Kidney glomerular epithelial cell (primary cell): ENCODE results near the gene MYO18B.
"Not testable (repeated sequence)": the region's sequence is repeated elsewhere in the genome, so short reads cannot be mapped to it uniquely, and the experiment has no call there.

Experiments
- DNase-seq: peaks from one replicate; lab custom pipeline; 2025; lab: John Stamatoyannopoulos, UW

The MYO18B gene

GRCh38 chr22:25942856-25943411 is 200.9 kb downstream of the MYO18B start:
- no peak for DNase-seq

- DNase-seq = no peak
These were observed 208.1 kb downstream of the MYO18B start for GRCh38 chr22:25950111-25950510.

- DNase-seq = no peak
These were observed 211.3 kb downstream of the MYO18B start for GRCh38 chr22:25953276-25953675.

- no peak for DNase-seq
These were observed 211.9 kb downstream of the MYO18B start for GRCh38 chr22:25953919-25954318.

GRCh38 chr22:25955323-25955722 is 213.3 kb downstream of the MYO18B start:
- no peak for DNase-seq

- DNase-seq = no peak
These were observed 214.8 kb downstream of the MYO18B start for GRCh38 chr22:25956801-25957200.

- DNase-seq = no peak
These were observed 218.1 kb downstream of the MYO18B start for GRCh38 chr22:25959818-25960774.

GRCh38 chr22:25961699-25962098 is 219.7 kb downstream of the MYO18B start:
- DNase-seq = no peak

GRCh38 chr22:25962711-25963110 is 220.7 kb downstream of the MYO18B start:
- no peak for DNase-seq

- no peak for DNase-seq
These were observed 223.2 kb downstream of the MYO18B start for GRCh38 chr22:25964961-25965730.

- DNase-seq = no peak
These were observed 224.5 kb downstream of the MYO18B start for GRCh38 chr22:25966448-25966913.

- DNase-seq = no peak
These were observed 227.3 kb downstream of the MYO18B start for GRCh38 chr22:25969286-25969685.

GRCh38 chr22:25969901-25970300 is 227.9 kb downstream of the MYO18B start:
- no peak for DNase-seq

- no peak for DNase-seq
These were observed 228.5 kb downstream of the MYO18B start for GRCh38 chr22:25970374-25970911.

GRCh38 chr22:25970999-25971811 is 229.2 kb downstream of the MYO18B start:
- DNase-seq = no peak

GRCh38 chr22:25972397-25972796 is 230.4 kb downstream of the MYO18B start:
- DNase-seq = no peak

- DNase-seq = no peak
These were observed 234.4 kb downstream of the MYO18B start for GRCh38 chr22:25976356-25976755.

- DNase-seq = no peak
These were observed 238.0 kb downstream of the MYO18B start for GRCh38 chr22:25979968-25980367.

- not testable (repeated sequence) for DNase-seq
These were observed 242.9 kb downstream of the MYO18B start for GRCh38 chr22:25984911-25985310.

GRCh38 chr22:25987948-25988347 is 246.0 kb downstream of the MYO18B start:
- DNase-seq = no peak

- no peak for DNase-seq
These were observed 249.0 kb downstream of the MYO18B start for GRCh38 chr22:25990940-25991339.
